HEK293T (cell line): ENCODE measurements around the gene UBE2U.
A peak's percentile ranks its signal among the peaks of the same experiment; 100 is the strongest.
"Not testable (repeated sequence)": the region's sequence is repeated elsewhere in the genome, so short reads cannot be mapped to it uniquely, and the experiment has no call there.

Experiments used
- CTCF ChIA-PET: fragments of 350-600 bp; formaldehyde crosslinking; extraction: SDS; loops from one replicate; lab custom pipeline; 2021; ENCODE audit warnings: antibody characterized with exemption, inconsistent platforms; lab: Yijun Ruan, JAX
- POLR2A ChIA-PET: fragments of 350-600 bp; formaldehyde crosslinking; extraction: SDS; loops from one replicate; lab custom pipeline; 2020; ENCODE audit warnings: antibody characterized with exemption, inconsistent platforms; lab: Yijun Ruan, JAX
- DNase-seq: peaks from one replicate; pipeline ENCODE4 v3.0.0; 2012; ENCODE audit warnings: mixed read lengths; ENCODE audit errors: extremely low spot score
- ARNT ChIP-seq: fragments of 450-650 bp; IDR thresholded peaks from 2 replicates; pipeline ENCODE4 v1.6.1; 2017; ENCODE audit warnings: mild to moderate bottlenecking
- BHLHE40 ChIP-seq: fragments of 450-650 bp; IDR thresholded peaks from 2 replicates; pipeline ENCODE4 v1.6.1; 2016; ENCODE audit warnings: mild to moderate bottlenecking, moderate library complexity, borderline replicate concordance
- CTBP1 ChIP-seq: fragments of 450-650 bp; IDR thresholded peaks from 2 replicates; pipeline ENCODE4 v1.6.1; 2016; ENCODE audit warnings: borderline replicate concordance
- FOXA1 ChIP-seq: fragments of 450-650 bp; IDR thresholded peaks from 2 replicates; pipeline ENCODE4 v1.6.1; 2016; ENCODE audit warnings: mild to moderate bottlenecking
- FOXK2 ChIP-seq: fragments of 450-650 bp; IDR thresholded peaks from 2 replicates; pipeline ENCODE4 v1.6.1; 2016; ENCODE audit warnings: mild to moderate bottlenecking
- FOXM1 ChIP-seq: fragments of 450-650 bp; IDR thresholded peaks from 2 replicates; pipeline ENCODE4 v1.6.1; 2017; ENCODE audit warnings: mild to moderate bottlenecking, borderline replicate concordance
- HDGF ChIP-seq: fragments of 450-650 bp; IDR thresholded peaks from 2 replicates; pipeline ENCODE4 v1.6.1; 2017; ENCODE audit warnings: antibody characterized with exemption, borderline replicate concordance
- L3MBTL2 ChIP-seq: fragments of 450-650 bp; conservative IDR thresholded peaks from 2 replicates; pipeline ENCODE4 v1.6.1; 2016; ENCODE audit warnings: mild to moderate bottlenecking
- LEF1 ChIP-seq: fragments of 450-650 bp; IDR thresholded peaks from 2 replicates; pipeline ENCODE4 v1.6.1; 2017; ENCODE audit warnings: mild to moderate bottlenecking, borderline replicate concordance
- NFRKB ChIP-seq: fragments of 450-650 bp; IDR thresholded peaks from 2 replicates; pipeline ENCODE4 v1.6.1; 2016; ENCODE audit warnings: mild to moderate bottlenecking, moderate library complexity
- PKNOX1 ChIP-seq: fragments of 450-650 bp; IDR thresholded peaks from 2 replicates; pipeline ENCODE4 v1.6.1; 2016
- SUZ12 ChIP-seq: fragments of 450-650 bp; IDR thresholded peaks from 2 replicates; pipeline ENCODE4 v1.6.1; 2016; ENCODE audit warnings: mild to moderate bottlenecking
- TARDBP ChIP-seq: fragments of 450-650 bp; IDR thresholded peaks from 2 replicates; pipeline ENCODE4 v1.6.1; 2016
- ZNF384 ChIP-seq: fragments of 450-650 bp; IDR thresholded peaks from 2 replicates; pipeline ENCODE4 v1.6.1; 2016

Gene UBE2U

DNA sequence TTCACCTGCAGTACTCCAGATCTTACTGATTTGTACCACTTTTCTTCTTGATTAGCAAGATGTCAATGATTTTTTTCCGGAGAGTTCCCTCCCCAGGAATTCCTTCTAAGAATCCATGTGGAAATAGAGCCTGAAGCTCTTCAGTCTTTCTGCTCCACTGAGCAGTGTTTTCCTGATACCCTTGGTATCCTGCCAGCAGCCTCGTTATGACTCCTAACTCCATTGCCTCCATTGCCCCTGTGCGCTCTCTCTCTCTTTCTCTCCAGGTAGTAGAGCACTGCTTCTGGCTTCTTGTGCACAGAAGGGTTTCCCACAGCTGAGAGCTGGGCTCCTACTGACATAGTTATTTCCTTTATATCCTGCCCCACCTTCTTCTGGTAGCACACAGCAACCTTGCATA is 12.2 kb downstream of the UBE2U start:
- DNase-seq, result no peak
- ChIA-PET CTCF (no interaction called here), POLR2A (interaction anchor here (0.6 kb wide), 1 partner anchor 428 kb away, joined by 3 read pairs; no protein-coding TSS in a partner anchor)

GRCh38 chr1:64220241-64220640 is 16.8 kb downstream of the UBE2U start:
- POLR2A ChIA-PET, result no interaction called here
- DNase-seq, result no peak
- TF ChIP-seq TARDBP (no peak), SUZ12 (no peak), HDGF (no peak), PKNOX1 (no peak; the same call in 1 of the 2 replicates), NFRKB (no peak), CTBP1 (no peak), L3MBTL2 (no peak), ZNF384 (no peak), BHLHE40 (no peak)
- CTCF ChIA-PET, result no interaction called here

More for the DNA sequence above, 12.2 kb downstream of the UBE2U start:
- TF ChIP-seq PKNOX1 (no peak), HDGF (no peak), NFRKB (no peak), TARDBP (no peak), LEF1 (no peak), ZNF384 (no peak)

DNA sequence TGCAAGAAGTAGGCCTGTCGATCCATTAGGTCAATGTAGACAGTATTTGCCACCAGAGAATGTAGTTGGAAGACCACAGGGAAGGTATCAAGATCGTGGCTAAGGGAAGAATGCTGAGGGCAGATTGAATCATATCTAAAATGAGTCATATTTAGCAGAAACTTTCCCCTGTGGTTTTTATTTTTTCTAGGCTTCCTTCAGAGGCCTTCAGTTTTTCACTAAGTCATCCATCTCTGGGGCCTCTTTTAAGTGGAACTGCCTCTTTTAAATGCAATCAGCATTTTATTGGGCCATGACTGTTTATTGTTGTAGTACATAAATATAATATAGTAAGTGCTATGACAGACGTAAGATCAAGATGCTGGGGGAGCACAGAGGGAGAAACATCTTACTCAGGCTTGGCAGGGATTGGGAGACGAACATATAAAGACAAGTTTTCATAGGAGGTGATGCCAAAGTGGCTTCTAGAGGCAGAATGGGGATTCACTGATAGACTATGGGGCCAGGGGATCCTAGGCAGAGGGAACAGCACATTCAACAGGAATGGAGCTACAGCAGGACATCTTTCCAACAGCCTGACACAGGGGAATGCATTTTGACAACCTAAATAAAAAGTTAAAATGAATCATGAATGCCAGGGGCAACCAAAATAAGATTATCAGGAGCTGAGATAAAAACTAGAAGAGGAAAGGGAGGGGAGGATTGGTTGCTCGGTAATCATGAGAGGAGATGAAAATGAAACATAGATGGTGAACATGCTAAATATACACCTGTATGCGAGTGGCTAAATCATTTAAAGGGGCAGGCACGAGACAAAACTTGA is 20.1 kb downstream of the UBE2U start:
- TF ChIP-seq BHLHE40 (no peak), TARDBP (no peak), PKNOX1 (peak; percentile 91), FOXA1 (no peak), LEF1 (no peak), ARNT (no peak), ZNF384 (peak; percentile 72), FOXK2 (no peak), CTBP1 (peak; percentile 65; the same call in 1 of the 2 replicates)
- peak; percentile 43 for DNase-seq
- ChIA-PET CTCF (interaction anchor here (0.6 kb wide), 1 partner anchor 26 kb away, joined by 4 read pairs; no protein-coding TSS in a partner anchor), POLR2A (no interaction called here)

GRCh38 chr1:64224236-64224635 is 20.8 kb downstream of the UBE2U start:
- CTCF ChIA-PET, DNase-seq, POLR2A ChIA-PET: not testable (repeated sequence)

DNA sequence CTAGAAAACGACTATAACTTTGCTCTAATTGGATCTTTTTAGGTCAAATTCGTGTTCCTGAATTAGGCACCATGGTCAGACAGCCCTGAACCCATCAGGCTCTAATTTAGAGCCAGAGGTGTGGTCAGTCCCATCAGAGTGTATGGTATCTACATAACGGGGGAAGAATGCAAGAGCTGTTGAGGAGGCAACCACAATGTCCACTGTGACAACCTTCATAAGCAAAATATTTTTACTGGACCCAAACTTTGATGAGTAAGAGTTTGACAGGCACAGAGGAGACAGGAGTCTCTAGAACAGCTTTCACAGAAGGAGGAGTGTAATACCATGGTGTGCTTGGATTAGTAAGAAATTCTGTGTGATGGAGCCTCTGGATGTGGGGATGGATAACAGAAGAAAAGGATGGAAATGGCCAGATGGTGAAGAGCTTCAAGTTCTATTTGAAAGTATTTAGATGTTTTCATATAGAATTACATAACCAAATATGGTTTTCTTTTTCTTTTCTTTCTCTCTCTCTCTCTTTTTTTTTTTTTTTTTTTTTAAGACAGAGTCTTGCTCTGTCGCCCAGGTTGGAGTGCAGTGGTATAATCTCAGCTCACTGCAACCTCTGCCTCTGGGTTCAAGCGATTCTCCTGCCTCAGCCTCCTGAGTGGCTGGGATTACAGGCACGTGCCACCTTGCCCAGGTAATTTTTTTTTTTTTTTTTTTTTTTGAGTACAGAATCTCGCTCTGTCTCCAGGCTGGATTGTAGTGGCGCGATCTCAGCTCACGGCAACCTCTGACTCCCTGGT is 24.9 kb downstream of the UBE2U start:
- TF ChIP-seq ARNT (no peak), ZNF384 (peak; percentile 67)
- ChIA-PET CTCF (interaction anchor here (1.1 to 1.2 kb wide), 2 partner anchors 15 to 554 kb away, joined by 3 read pairs; no protein-coding TSS in a partner anchor), POLR2A (no interaction called here)
- no peak for DNase-seq

DNA sequence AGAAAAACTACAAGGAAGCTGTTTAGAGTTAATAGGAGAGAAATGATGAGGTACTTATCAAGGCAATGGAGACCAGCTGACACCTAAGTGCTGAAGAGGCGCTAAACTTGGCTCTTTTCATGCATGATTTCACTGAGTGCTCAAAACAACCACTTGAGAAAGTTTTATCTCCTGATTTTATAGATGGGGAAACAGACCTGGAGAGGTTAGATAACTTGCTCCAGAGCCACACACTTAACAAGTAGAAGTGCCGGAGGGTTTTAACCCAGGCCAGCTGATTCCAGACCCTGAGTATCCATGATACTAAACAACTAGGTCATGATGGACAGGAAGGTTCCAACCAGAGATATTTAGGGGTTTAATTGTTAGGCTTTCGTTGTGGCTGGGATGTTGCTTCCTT is 25.9 kb downstream of the UBE2U start:
- CTCF ChIA-PET, result interaction anchor here (1.1 to 1.2 kb wide), 2 partner anchors 15 to 555 kb away, joined by 3 read pairs; no protein-coding TSS in a partner anchor
- POLR2A ChIA-PET, result no interaction called here
- TF ChIP-seq SUZ12 (no peak), PKNOX1 (0 out of 2 replicates have a peak, but pooled peaks have one; percentile 52), FOXK2 (no peak), L3MBTL2 (no peak), NFRKB (no peak), BHLHE40 (no peak), CTBP1 (peak; percentile 28; the same call in 1 of the 2 replicates), ZNF384 (no peak), FOXM1 (no peak)
- DNase-seq, result no peak
